ENCODE results near the gene TBC1D5.

- TF ChIP-seq CTCF (conservative IDR thresholded peaks at IDR 0.05; ENCODE audit: low read length) (no peak), EZH2phosphoT487 (IDR thresholded peaks at IDR 0.05; ENCODE audit: borderline replicate concordance) (no peak)
Observed at GRCh38 chr3:17339132-17339575, 403.3 kb downstream of the TBC1D5 start.

Data from Loucy (cell line).